SK-N-MC (cell line): ENCODE data around the gene GRAMD1B.

ENCODE experiments used
- EZH2 ChIP-seq: fragments of 200-600 bp; sonication (generic); IDR thresholded peaks from one replicate; pipeline ENCODE4 v1.6.1; 2017; ENCODE audit warnings: antibody characterized with exemption
- POLR2AphosphoS5 ChIP-seq: IDR thresholded peaks from 2 replicates; pipeline ENCODE4 v1.6.1; 2012; ENCODE audit warnings: mild to moderate bottlenecking, low read depth, low read length, borderline replicate concordance

GRCh38 chr11:123477205-123477907 lies 47.3 kb downstream of the GRAMD1B start:
- no peak for TF ChIP-seq EZH2
- TF ChIP-seq POLR2AphosphoS5: no peak
